ENCODE results near the gene GSE1.

GRCh38 chr16:85704011-85704410 is 90.9 kb downstream of the GSE1 start:
- no peak for TF ChIP-seq POLR2A (IDR thresholded peaks at IDR 0.05)
- no peak for TF ChIP-seq CTCF (IDR thresholded peaks at IDR 0.05)
